H1 (cell line): ENCODE measurements around the gene KIF26A. TPM values are rescaled to one million over a fixed set of nuclear protein-coding genes. Genes with fewer than 3 reads are reported as not detected.

Experiments used
- CTCF ChIA-PET: fragments of 300-600 bp; sonication (Branson Sonifier 250); formaldehyde crosslinking; loops from one replicate; lab custom pipeline; 2021; ENCODE audit not compliant: partially characterized antibody; lab: Charles Lee
- POLR2A ChIA-PET: fragments of 300-600 bp; sonication (Branson Sonifier 250); formaldehyde crosslinking; loops from one replicate; lab custom pipeline; 2021; ENCODE audit warnings: inconsistent platforms; ENCODE audit not compliant: partially characterized antibody; lab: Charles Lee
- DNase-seq, 2 experiments: peaks; one replicate each; pipeline versions ENCODE4 v3.0.0 to v3.0.0-alpha.2; 2010 to 2022; ENCODE audit warnings: low spot score in 2 of 2, low read depth in 1 of 2, mixed read lengths in 1 of 2
- FAIRE-seq: peaks from 2 replicates; lab custom pipeline; 2011; peaks lifted over from hg19 to GRCh38; lab: Jason Lieb, UNC
- H2AFZ ChIP-seq: 2 replicates; pipeline ENCODE4 v1.8.1; 2012; ENCODE audit warnings: low read length, inconsistent platforms
- H2AK5ac ChIP-seq: 2 replicates; pipeline ENCODE4 v1.6.1; 2013; ENCODE audit warnings: low read depth, low read length
- H2BK120ac ChIP-seq: replicated peaks from 2 replicates; pipeline ENCODE3; 2013; ENCODE audit warnings: low read depth, low read length, inconsistent platforms
- H2BK12ac ChIP-seq: 2 replicates; pipeline ENCODE4 v1.6.1; 2013; ENCODE audit warnings: low read depth, low read length
- H2BK15ac ChIP-seq: 2 replicates; pipeline ENCODE4 v1.6.1; 2013; ENCODE audit warnings: low read length
- H2BK20ac ChIP-seq: 2 replicates; pipeline ENCODE4 v1.6.1; 2013; ENCODE audit warnings: low read length
- H2BK5ac ChIP-seq: 2 replicates; pipeline ENCODE4 v1.6.1; 2013; ENCODE audit warnings: low read depth, low read length
- H3K14ac ChIP-seq: 2 replicates; pipeline ENCODE4 v1.6.1; 2013; ENCODE audit warnings: inconsistent platforms; ENCODE audit not compliant: insufficient read length
- H3K18ac ChIP-seq: 2 replicates; pipeline ENCODE4 v1.6.1; 2013; ENCODE audit warnings: low read length; ENCODE audit errors: extremely low read depth
- H3K23ac ChIP-seq: 2 replicates; pipeline ENCODE4 v1.6.1; 2013; ENCODE audit warnings: inconsistent platforms; ENCODE audit not compliant: insufficient read length
- H3K23me2 ChIP-seq: 2 replicates; pipeline ENCODE4 v1.6.1; 2013; ENCODE audit warnings: low read depth, low read length
- H3K27ac ChIP-seq: 2 replicates; pipeline ENCODE4 v1.6.1; 2011; ENCODE audit warnings: low read depth, low read length, inconsistent platforms
- H3K27me3 ChIP-seq, 4 experiments: replicated peaks in 1 of 4; 1 replicate in 1 of 4; 2 replicates in 3 of 4; pipeline versions ENCODE4 v1.6.1 to v1.8.1; 2011 to 2013; ENCODE audit warnings: low read length in 3 of 4, mild to moderate bottlenecking in 3 of 4, inconsistent platforms in 2 of 4, mixed read lengths in 2 of 4, moderate library complexity in 1 of 4; ENCODE audit not compliant: control insufficient read depth in 3 of 4, insufficient read depth in 3 of 4; ENCODE audit errors: extremely low read depth in 1 of 4
- H3K36me3 ChIP-seq, 4 experiments: 2 replicates each; pipeline versions ENCODE4 v1.6.1 to v1.8.1; 2011 to 2013; ENCODE audit warnings: mild to moderate bottlenecking in 4 of 4, low read length in 3 of 4, moderate library complexity in 2 of 4, control low read depth in 1 of 4, inconsistent platforms in 1 of 4; ENCODE audit not compliant: insufficient read depth in 4 of 4, control insufficient read depth in 2 of 4
- H3K4ac ChIP-seq: replicated peaks from 2 replicates; pipeline ENCODE3; 2013; ENCODE audit warnings: low read length, low read depth, mixed read lengths, inconsistent platforms; ENCODE audit not compliant: insufficient read length
- H3K4me1 ChIP-seq, 4 experiments: replicated peaks in 1 of 4; 1 replicate in 1 of 4; 2 replicates in 3 of 4; pipeline versions ENCODE4 v1.6.1 to v1.8.1; 2011 to 2013; ENCODE audit warnings: low read length in 3 of 4, inconsistent platforms in 2 of 4, mixed read lengths in 1 of 4; ENCODE audit not compliant: insufficient read depth in 4 of 4, control insufficient read depth in 3 of 4
- H3K4me2 ChIP-seq, 2 experiments: 2 replicates each; pipeline versions ENCODE4 v1.6.1 to v1.8.1; 2011 to 2013; ENCODE audit warnings: low read depth in 2 of 2, low read length in 2 of 2, control low read depth in 1 of 2, inconsistent platforms in 1 of 2, mild to moderate bottlenecking in 1 of 2; ENCODE audit not compliant: insufficient read depth in 1 of 2
- H3K4me3 ChIP-seq, 4 experiments: fragments of 200-600, 300-600 bp in 1 of 4; sonication (generic), shearing (Covaris generic), sonication (Bioruptor Twin) in 1 of 4; 2 replicates each; pipeline versions ENCODE4 v1.5.1 to v1.8.1; 2011 to 2016; ENCODE audit warnings: low read length in 4 of 4, low read depth in 3 of 4, control low read depth in 2 of 4, inconsistent platforms in 2 of 4, mild to moderate bottlenecking in 2 of 4, mixed read lengths in 1 of 4, moderate library complexity in 1 of 4; ENCODE audit not compliant: insufficient read depth in 2 of 4; ENCODE audit errors: extremely low read depth in 1 of 4
- H3K56ac ChIP-seq: replicated peaks from 2 replicates; pipeline ENCODE3; 2013; ENCODE audit warnings: low read depth, mild to moderate bottlenecking, mixed read lengths, low read length, inconsistent platforms; ENCODE audit not compliant: insufficient read length
- H3K79me1 ChIP-seq: 2 replicates; pipeline ENCODE4 v1.6.1; 2013; ENCODE audit warnings: low read depth, low read length, control low read depth
- H3K79me2 ChIP-seq, 2 experiments: 2 replicates each; pipeline versions ENCODE4 v1.6.1 to v1.8.1; 2012 to 2013; ENCODE audit warnings: low read length in 2 of 2, mild to moderate bottlenecking in 2 of 2, inconsistent platforms in 1 of 2; ENCODE audit not compliant: insufficient read depth in 2 of 2, control insufficient read depth in 1 of 2
- H3K9ac ChIP-seq, 4 experiments: replicated peaks in 1 of 4; 1 replicate in 1 of 4; 2 replicates in 3 of 4; pipeline versions ENCODE4 v1.6.1 to v1.8.1; 2011 to 2013; ENCODE audit warnings: low read depth in 3 of 4, low read length in 3 of 4, control low read depth in 2 of 4, mild to moderate bottlenecking in 2 of 4, moderate library complexity in 2 of 4, inconsistent platforms in 1 of 4; ENCODE audit errors: extremely low read depth in 1 of 4
- H3K9me3 ChIP-seq, 2 experiments: 2 replicates each; pipeline versions ENCODE4 v1.6.1 to v1.8.1; 2012 to 2013; ENCODE audit warnings: mild to moderate bottlenecking in 2 of 2, moderate library complexity in 2 of 2, control low read depth in 1 of 2, inconsistent platforms in 1 of 2, low read depth in 1 of 2, low read length in 1 of 2, mixed read lengths in 1 of 2; ENCODE audit not compliant: insufficient read depth in 2 of 2
- H4K20me1 ChIP-seq, 2 experiments: replicated peaks in 1 of 2; 2 replicates each; pipeline versions ENCODE3 to v1.8.1; 2011 to 2013; ENCODE audit warnings: inconsistent platforms in 2 of 2, low read length in 2 of 2, mild to moderate bottlenecking in 1 of 2; ENCODE audit not compliant: insufficient read depth in 2 of 2, control insufficient read depth in 1 of 2
- H4K5ac ChIP-seq: 2 replicates; pipeline ENCODE4 v1.6.1; 2013; ENCODE audit warnings: low read length, low read depth, mixed read lengths, inconsistent platforms; ENCODE audit not compliant: insufficient read length
- H4K8ac ChIP-seq: 2 replicates; pipeline ENCODE4 v1.8.0; 2013; ENCODE audit warnings: mild to moderate bottlenecking, moderate library complexity, low read length, inconsistent platforms; ENCODE audit not compliant: insufficient read depth; ENCODE audit errors: extremely low read depth
- H4K91ac ChIP-seq: replicated peaks from 2 replicates; pipeline ENCODE3; 2013; ENCODE audit warnings: low read length, mixed read lengths, inconsistent platforms; ENCODE audit not compliant: insufficient read length
- BRCA1 ChIP-seq: IDR thresholded peaks from 2 replicates; pipeline ENCODE4 v1.6.1; 2012; ENCODE audit warnings: low read depth, low read length, improper control_type of control experiment
- CBX5 ChIP-seq: fragments of 300-800, 300-1000 bp; sonication (generic); IDR thresholded peaks from 2 replicates; pipeline ENCODE4 v1.7.1; 2016; ENCODE audit warnings: antibody characterized with exemption, low read length, low read depth
- CBX8 ChIP-seq: fragments of 300-800, 300-1000 bp; sonication (generic); IDR thresholded peaks from 2 replicates; pipeline ENCODE4 v1.7.1; 2016; ENCODE audit warnings: low read depth, low read length, borderline replicate concordance
- E2F6 ChIP-seq: IDR thresholded peaks from 2 replicates; pipeline ENCODE4 v1.6.1; 2012; ENCODE audit warnings: inconsistent platforms
- EP300 ChIP-seq, 2 experiments: IDR thresholded peaks; 1 replicate in 1 of 2; 2 replicates in 1 of 2; pipeline ENCODE4 v1.6.1; 2011 to 2012; ENCODE audit warnings: low read depth in 2 of 2, low read length in 2 of 2, mild to moderate bottlenecking in 2 of 2, borderline replicate concordance in 1 of 2, inconsistent platforms in 1 of 2, moderate library complexity in 1 of 2
- GTF2F1 ChIP-seq: IDR thresholded peaks from 2 replicates; pipeline ENCODE4 v1.6.1; 2012; ENCODE audit warnings: low read depth, low read length, improper control_type of control experiment, borderline replicate concordance
- JUND ChIP-seq: IDR thresholded peaks from 2 replicates; pipeline ENCODE4 v1.6.1; 2011; ENCODE audit warnings: mild to moderate bottlenecking, improper control_type of control experiment, low read length
- NANOG ChIP-seq: IDR thresholded peaks from 2 replicates; pipeline ENCODE4 v1.6.1; 2011; ENCODE audit warnings: low read length, low read depth, mild to moderate bottlenecking, inconsistent platforms; ENCODE audit not compliant: insufficient read depth, poor library complexity, severe bottlenecking
- POLR2A ChIP-seq, 2 experiments: IDR thresholded peaks; 1 replicate in 1 of 2; 2 replicates in 1 of 2; pipeline ENCODE4 v1.6.1; 2011; ENCODE audit warnings: low read depth in 2 of 2, low read length in 2 of 2, mild to moderate bottlenecking in 2 of 2; ENCODE audit errors: control extremely low read depth in 1 of 2
- POU5F1 ChIP-seq: IDR thresholded peaks from 2 replicates; pipeline ENCODE4 v1.6.1; 2011; ENCODE audit warnings: low read depth, mild to moderate bottlenecking, low read length, moderate library complexity
- RFX5 ChIP-seq: IDR thresholded peaks from 2 replicates; pipeline ENCODE4 v1.6.1; 2011; ENCODE audit warnings: low read depth, low read length, improper control_type of control experiment, borderline replicate concordance
- SAP30 ChIP-seq: fragments of 300-600 bp; sonication (generic); IDR thresholded peaks from 2 replicates; pipeline ENCODE4 v1.7.1; 2012; ENCODE audit warnings: low read length, moderate library complexity, mild to moderate bottlenecking, inconsistent platforms; ENCODE audit not compliant: insufficient read depth, insufficient replicate concordance
- SIRT6 ChIP-seq: IDR thresholded peaks from one replicate; pipeline ENCODE4 v1.7.1; 2012; ENCODE audit warnings: low read length, inconsistent platforms
- SIX5 ChIP-seq: IDR thresholded peaks from 2 replicates; pipeline ENCODE4 v1.6.1; 2011; ENCODE audit warnings: mild to moderate bottlenecking, low read depth, low read length
- WGBS, 2 experiments: shearing (Covaris generic) in 1 of 2; methylation state at CpG; one replicate each; pipeline versions ENCODE4 v1.1.6 to v1.1.7; 2013 to 2015; ENCODE audit warnings: low lambda C conversion rate in 2 of 2, mixed read lengths in 2 of 2, inconsistent platforms in 1 of 2, low coverage in 1 of 2, missing lambda C conversion rate in 1 of 2; ENCODE audit not compliant: insufficient replicate concordance in 2 of 2, insufficient coverage in 1 of 2, insufficient read length in 1 of 2; ENCODE audit errors: extremely low coverage in 1 of 2, missing lambda C conversion rate in 1 of 2; 5-methylcytosine and 5-hydroxymethylcytosine counted together
- polyA plus RNA-seq, 7 experiments: library from polyadenylated mRNA; depleted of rRNA in 3 of 7; stranded (reverse) in 5 of 7; unstranded in 2 of 7; fragments of >200 nt in 5 of 7; fragments of 200-250 nt in 2 of 7; gene quantifications; 1 replicate in 5 of 7; 2 replicates in 1 of 7; 4 replicates in 1 of 7; pipeline versions ENCODE4 v1.2.1 to v1.2.3, GENCODE V29; 2011 to 2013; ENCODE audit warnings: missing spikeins in 2 of 7, mixed read lengths in 2 of 7
- total RNA-seq: library from RNA; stranded (reverse); fragmentation: NEBNext Ultra II Directional; extraction: Animal tissue kit (Norgen Biotek cat#: 25700); gene quantifications from 2 replicates; pipeline ENCODE4 v1.2.1, GENCODE V29; 2021

The KIF26A gene
- total and polyA plus RNA-seq, 2 of the 8 experiments (the other 6 are each of a cell fraction or from before 2014, with no cell fraction given): 11.5 to 41.6 TPM

GRCh38 chr14:104092931-104093365 lies 45.4 kb upstream of the KIF26A start:
- no peak overlapping the region for H2AK5ac ChIP-seq
- H3K9me3 ChIP-seq: no peaks in the 10 kb centered on the region; a peak in 1 of 4 replicates
- H2BK15ac ChIP-seq: no peak overlapping the region
- FAIRE-seq (no peak), DNase-seq (peak in 1 of 2 experiments; percentile 42)
- no peak overlapping the region for H2BK5ac ChIP-seq
- H4K5ac ChIP-seq: no peak overlapping the region
- H3K4me1 ChIP-seq: peaks cover 0 to 7% (median 4%) of the 10 kb centered on the region in 4 experiments; a peak in 3 of 7 replicates
- no peak overlapping the region for H3K56ac ChIP-seq
- H3K79me2 ChIP-seq: no peaks in the 10 kb centered on the region
- no peak overlapping the region for H4K91ac ChIP-seq
- no peak overlapping the region for H2BK20ac ChIP-seq
- no peak overlapping the region for H2BK12ac ChIP-seq
- H4K8ac ChIP-seq: no peak overlapping the region; the same call in 1 of the 2 replicates
- H2AFZ ChIP-seq: no peak overlapping the region
- CTCF ChIA-PET: interaction anchor here (0.9 to 6.6 kb wide), 8 partner anchors 8 to 98 kb away, joined by 3 to 76 read pairs (median 5); partner anchors contain the start of gene ASPG
- no peak overlapping the region for H3K18ac ChIP-seq
- H4K20me1 ChIP-seq: no peaks in the 10 kb centered on the region
- no peak overlapping the region for H3K4me2 ChIP-seq
- H3K27me3 ChIP-seq: no peaks in the 10 kb centered on the region
- no peaks in the 10 kb centered on the region for H3K36me3 ChIP-seq
- no peak overlapping the region for H3K4me3 ChIP-seq
- H3K4ac ChIP-seq: no peak overlapping the region
- 83% methylated on average over 9 of the region's 11 CpGs; no CpG with 5 or more reads in 1 of the 2 experiments for WGBS, 2 experiments
- no peaks in the 10 kb centered on the region for H3K23me2 ChIP-seq
- no peak overlapping the region for H3K23ac ChIP-seq
- no peak overlapping the region for H3K27ac ChIP-seq
- H3K14ac ChIP-seq: no peak overlapping the region
- no peak overlapping the region for H2BK120ac ChIP-seq
- no peaks in the 10 kb centered on the region for H3K79me1 ChIP-seq
- no peak overlapping the region for H3K9ac ChIP-seq
- POLR2A ChIA-PET: no interaction called here
- TF ChIP-seq SIX5: no peak
- TF ChIP-seq E2F6: no peak
- TF ChIP-seq SAP30: no peak
- no peak for TF ChIP-seq GTF2F1
- TF ChIP-seq RFX5: no peak
- no peak for TF ChIP-seq EP300 (IDR thresholded peaks at IDR 0.05; ENCODE audit: borderline replicate concordance in 1 of 2, low read depth in 2 of 2, low read length in 2 of 2)
- TF ChIP-seq JUND: no peak
- no peak for TF ChIP-seq CBX5
- TF ChIP-seq POU5F1: no peak
- no peak for TF ChIP-seq CBX8
- TF ChIP-seq SIRT6: no peak
- no peak for TF ChIP-seq POLR2A (IDR thresholded peaks at IDR 0.05; ENCODE audit: control extremely low read depth in 1 of 2, low read depth in 2 of 2, low read length in 2 of 2)
- TF ChIP-seq NANOG: no peak
- no peak for TF ChIP-seq BRCA1
